ENCODE measurements around the gene ERP44. TPM values are rescaled to one million over a fixed set of nuclear protein-coding genes. Genes with fewer than 3 reads are reported as not detected.

Gene ERP44
- total RNA-seq, 2 donors from 2014 or later = 27.8 to 30.2 TPM

GRCh38 chr9:100020121-100020795 is 78.5 kb downstream of the ERP44 start:
- TF ChIP-seq CTCF (IDR thresholded peaks at IDR 0.05) = no peak
- DNase-seq = no peak
- intact Hi-C loops (cut with DNase I) = loop anchor here (10.0 kb wide), 1 partner anchor 295 kb away; no protein-coding TSS in a partner anchor
- no peaks in the 10 kb centered on the region for H3K27me3 ChIP-seq
- no peak overlapping the region for H3K4me3 ChIP-seq
- no peaks in the 10 kb centered on the region for H3K9me3 ChIP-seq
- H3K36me3 ChIP-seq = no peaks in the 10 kb centered on the region
- H3K27ac ChIP-seq = no peak overlapping the region
- no peaks in the 10 kb centered on the region for H3K4me1 ChIP-seq
- H3K9ac ChIP-seq (ENCODE audit: low read depth in 2 of 2, low read length in 2 of 2) = no peak overlapping the region

GRCh38 chr9:100019541-100019940 is 79.3 kb downstream of the ERP44 start:
- TF ChIP-seq CTCF (IDR thresholded peaks at IDR 0.05) = no peak
- Histone ChIP-seq H3K4me3 (no peak overlapping the region), H3K9me3 (no peaks in the 10 kb centered on the region), H3K4me1 (no peaks in the 10 kb centered on the region), H3K9ac (ENCODE audit: low read depth in 2 of 2, low read length in 2 of 2) (no peak overlapping the region), H3K27me3 (no peaks in the 10 kb centered on the region), H3K36me3 (no peaks in the 10 kb centered on the region), H3K27ac (no peak overlapping the region)
- intact Hi-C loops (cut with DNase I) = no loop called here
- no peak for DNase-seq

- H3K9ac ChIP-seq (ENCODE audit: low read depth in 2 of 2, low read length in 2 of 2) = no peak overlapping the region
- DNase-seq = no peak
- no peaks in the 10 kb centered on the region for H3K27me3 ChIP-seq
- intact Hi-C loops (cut with DNase I) = no loop called here
- no peak overlapping the region for H3K27ac ChIP-seq
- TF ChIP-seq CTCF (IDR thresholded peaks at IDR 0.05) = no peak
- H3K4me3 ChIP-seq = no peak overlapping the region
- no peaks in the 10 kb centered on the region for H3K4me1 ChIP-seq
- H3K9me3 ChIP-seq = no peaks in the 10 kb centered on the region
- no peaks in the 10 kb centered on the region for H3K36me3 ChIP-seq
These were observed 84.0 kb downstream of the ERP44 start for GRCh38 chr9:100014846-100015245.

- intact Hi-C loops (cut with DNase I) = no loop called here
- no peaks in the 10 kb centered on the region for H3K36me3 ChIP-seq
- no peak for DNase-seq
These were observed 85.2 kb downstream of the ERP44 start for GRCh38 chr9:100013573-100013972.

GRCh38 chr9:100012279-100012678 is 86.5 kb downstream of the ERP44 start:
- no peak overlapping the region for H3K4me3 ChIP-seq
- H3K27ac ChIP-seq = no peak overlapping the region
- DNase-seq = no peak
- no peaks in the 10 kb centered on the region for H3K36me3 ChIP-seq
- no peak overlapping the region for H3K9ac ChIP-seq (ENCODE audit: low read depth in 2 of 2, low read length in 2 of 2)
- no peaks in the 10 kb centered on the region for H3K27me3 ChIP-seq
- intact Hi-C loops (cut with DNase I) = no loop called here
- TF ChIP-seq CTCF (IDR thresholded peaks at IDR 0.05) = no peak
- no peaks in the 10 kb centered on the region for H3K9me3 ChIP-seq
- no peaks in the 10 kb centered on the region for H3K4me1 ChIP-seq

More at GRCh38 chr9:100013573-100013972, 85.2 kb downstream of the ERP44 start:
- Histone ChIP-seq H3K9me3 (no peaks in the 10 kb centered on the region), H3K9ac (ENCODE audit: low read depth in 2 of 2, low read length in 2 of 2) (no peak overlapping the region), H3K4me1 (no peaks in the 10 kb centered on the region), H3K4me3 (no peak overlapping the region), H3K27ac (no peak overlapping the region), H3K27me3 (no peaks in the 10 kb centered on the region)
- no peak for TF ChIP-seq CTCF (IDR thresholded peaks at IDR 0.05)

Data from colonic mucosa (tissue), 4 donors.